Astrocyte of the spinal cord (primary cell): ENCODE data around the gene YBX3.

Experiments used
- DNase-seq: peaks from one replicate; pipeline ENCODE4 v3.0.0; 2011; ENCODE audit warnings: low read depth, low spot score
- H3K4me3 ChIP-seq: 2 replicates; pipeline ENCODE4 v1.5.1; 2011; ENCODE audit warnings: low read depth, mild to moderate bottlenecking, low read length, moderate library complexity
- CTCF ChIP-seq: IDR thresholded peaks from 2 replicates; pipeline ENCODE4 v1.5.1; 2012; ENCODE audit warnings: low read depth, mild to moderate bottlenecking, low read length, inconsistent platforms
- in situ Hi-C: cut with HindIII; loops from 2 replicates; pipeline ENCODE4 v1.10.0; 2017; ENCODE audit warnings: low sequenced_read_pairs

Gene YBX3

GRCh38 chr12:10664499-10664898 is 58.6 kb downstream of the YBX3 start:
- no peak for TF ChIP-seq CTCF
- no peak overlapping the region for H3K4me3 ChIP-seq
- in situ Hi-C loops, result no loop called here
- no peak for DNase-seq

GRCh38 chr12:10663869-10664268 is 59.3 kb downstream of the YBX3 start:
- DNase-seq, result no peak
- in situ Hi-C loops, result no loop called here
- TF ChIP-seq CTCF, result no peak
- no peak overlapping the region for H3K4me3 ChIP-seq

- no peak overlapping the region for H3K4me3 ChIP-seq
- DNase-seq, result no peak
- in situ Hi-C loops, result no loop called here
- no peak for TF ChIP-seq CTCF
Observed at GRCh38 chr12:10661338-10661737, 61.8 kb downstream of the YBX3 start.

- in situ Hi-C loops, result no loop called here
- DNase-seq, result no peak
- no peak overlapping the region for H3K4me3 ChIP-seq
- no peak for TF ChIP-seq CTCF
Observed at GRCh38 chr12:10654003-10654402, 69.1 kb downstream of the YBX3 start.

GRCh38 chr12:10652192-10652591 is 70.9 kb downstream of the YBX3 start:
- no peak overlapping the region for H3K4me3 ChIP-seq
- no peak for TF ChIP-seq CTCF
- in situ Hi-C loops, result no loop called here
- no peak for DNase-seq
